RWPE1 (cell line): Measurements from ENCODE around the gene FBXO44.

Experiments
- CTCF ChIA-PET: fragments of 350-600 bp; sonication (Branson Sonifier 250); formaldehyde crosslinking; extraction: SDS; loops from one replicate; lab custom pipeline; 2021; lab: Yijun Ruan, JAX
- POLR2A ChIA-PET: fragments of 400-600 bp; formaldehyde crosslinking; extraction: SDS; loops from one replicate; lab custom pipeline; 2020; ENCODE audit warnings: antibody characterized with exemption; ENCODE audit not compliant: low non-redundant PET; lab: Yijun Ruan, JAX
- DNase-seq: peaks from one replicate; pipeline ENCODE4 v3.0.0; 2012; ENCODE audit warnings: low spot score
- H3K27ac ChIP-seq: fragments of 450-650 bp; 2 replicates; pipeline ENCODE4 v1.5.1; 2017
- TF ChIP-seq, protein P1 (sequence below): fragments of 450-650 bp; conservative IDR thresholded peaks from 2 replicates; pipeline ENCODE4 v1.5.1; 2017; ENCODE audit warnings: low read depth, mild to moderate bottlenecking

FBXO44 gene

GRCh38 chr1:11649237-11649623, 5.4 kb upstream of the FBXO44 start:
- POLR2A ChIA-PET: interaction anchor here (0.6 kb wide), 1 partner anchor 52 kb away, joined by 7 read pairs; no protein-coding TSS in a partner anchor
- TF ChIP-seq, protein P1, sequence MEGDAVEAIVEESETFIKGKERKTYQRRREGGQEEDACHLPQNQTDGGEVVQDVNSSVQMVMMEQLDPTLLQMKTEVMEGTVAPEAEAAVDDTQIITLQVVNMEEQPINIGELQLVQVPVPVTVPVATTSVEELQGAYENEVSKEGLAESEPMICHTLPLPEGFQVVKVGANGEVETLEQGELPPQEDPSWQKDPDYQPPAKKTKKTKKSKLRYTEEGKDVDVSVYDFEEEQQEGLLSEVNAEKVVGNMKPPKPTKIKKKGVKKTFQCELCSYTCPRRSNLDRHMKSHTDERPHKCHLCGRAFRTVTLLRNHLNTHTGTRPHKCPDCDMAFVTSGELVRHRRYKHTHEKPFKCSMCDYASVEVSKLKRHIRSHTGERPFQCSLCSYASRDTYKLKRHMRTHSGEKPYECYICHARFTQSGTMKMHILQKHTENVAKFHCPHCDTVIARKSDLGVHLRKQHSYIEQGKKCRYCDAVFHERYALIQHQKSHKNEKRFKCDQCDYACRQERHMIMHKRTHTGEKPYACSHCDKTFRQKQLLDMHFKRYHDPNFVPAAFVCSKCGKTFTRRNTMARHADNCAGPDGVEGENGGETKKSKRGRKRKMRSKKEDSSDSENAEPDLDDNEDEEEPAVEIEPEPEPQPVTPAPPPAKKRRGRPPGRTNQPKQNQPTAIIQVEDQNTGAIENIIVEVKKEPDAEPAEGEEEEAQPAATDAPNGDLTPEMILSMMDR: no peak
- H3K27ac ChIP-seq: no peak overlapping the region

DNA sequence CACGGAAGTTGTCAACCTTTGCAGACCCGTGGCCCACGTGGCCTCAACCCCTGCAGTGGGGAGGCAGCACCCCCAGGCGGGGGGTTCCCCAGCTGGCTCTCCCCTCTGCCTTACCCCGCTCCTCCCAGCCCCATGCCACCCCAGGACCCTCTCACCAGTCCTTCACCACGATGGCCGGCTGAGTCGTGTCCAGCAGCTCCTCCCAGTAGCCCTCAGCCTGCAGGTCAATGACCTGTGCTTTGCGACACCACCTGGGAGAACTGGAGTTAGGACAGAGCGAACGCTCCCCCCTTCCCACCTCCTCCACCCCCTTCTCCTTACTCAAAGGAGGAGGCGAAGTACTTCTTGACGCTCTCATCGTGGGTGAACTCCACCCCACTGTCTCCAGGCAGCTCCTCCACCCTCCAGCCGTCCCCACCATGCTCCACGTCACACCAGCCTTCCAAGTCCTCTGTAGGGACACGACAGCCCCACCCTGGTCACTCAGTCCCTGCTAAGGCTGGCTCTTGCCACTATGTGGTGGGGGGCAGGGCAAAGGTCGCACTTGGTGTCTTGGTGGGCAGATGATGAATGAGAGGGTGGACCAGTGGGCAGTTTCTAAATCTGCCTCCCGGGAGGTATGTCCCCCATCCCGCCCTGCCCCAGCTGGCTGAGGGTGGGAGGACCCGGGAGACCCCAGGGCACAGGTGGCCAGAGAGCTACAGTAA, 4.9 kb upstream of the FBXO44 start:
- no peak for DNase-seq
- H3K27ac ChIP-seq: no peak overlapping the region
- TF ChIP-seq, protein P1: no peak
- CTCF ChIA-PET: interaction anchor here (0.6 kb wide), 1 partner anchor 9 kb away, joined by 3 read pairs; no protein-coding TSS in a partner anchor
- POLR2A ChIA-PET: no interaction called here

More at GRCh38 chr1:11649237-11649623, 5.4 kb upstream of the FBXO44 start:
- no peak for DNase-seq
- CTCF ChIA-PET: no interaction called here

DNA sequence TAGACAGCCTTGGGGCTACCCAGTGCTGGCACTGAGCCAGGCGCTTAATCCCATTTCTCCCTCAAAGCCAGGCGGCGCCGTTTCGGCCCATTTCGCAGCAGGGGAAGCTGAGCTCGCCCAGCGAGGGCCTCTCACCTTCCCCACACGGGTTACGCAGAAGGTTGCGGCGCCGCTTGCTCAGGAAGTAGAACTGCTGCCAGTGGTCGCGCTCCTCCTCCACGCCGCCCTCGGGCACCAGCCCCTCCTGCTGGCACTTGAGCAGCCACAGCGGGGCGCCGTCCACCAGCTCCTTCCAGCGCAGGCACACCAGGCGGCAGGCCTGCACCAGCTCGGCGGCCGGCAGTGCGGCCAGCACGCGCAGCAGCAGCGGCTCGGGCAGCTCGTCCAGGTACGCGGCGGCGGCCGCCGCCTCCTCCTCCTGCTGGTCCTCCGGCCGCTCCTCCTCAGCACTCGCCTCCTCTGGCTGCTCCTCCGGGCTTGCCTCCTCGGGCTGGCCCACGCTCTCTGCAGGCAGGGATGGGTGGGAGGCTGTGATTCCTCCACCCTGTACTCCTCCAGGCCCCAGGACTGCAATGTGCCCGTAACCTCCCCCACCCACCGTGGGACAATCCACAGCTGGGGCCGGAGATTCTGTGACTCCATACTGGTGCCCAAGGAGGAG, 4.2 kb upstream of the FBXO44 start:
- CTCF ChIA-PET: interaction anchor here (0.6 kb wide), 1 partner anchor 10 kb away, joined by 3 read pairs; no protein-coding TSS in a partner anchor
- POLR2A ChIA-PET: no interaction called here
- no peak for DNase-seq
- TF ChIP-seq, protein P1: no peak
- no peak overlapping the region for H3K27ac ChIP-seq

DNA sequence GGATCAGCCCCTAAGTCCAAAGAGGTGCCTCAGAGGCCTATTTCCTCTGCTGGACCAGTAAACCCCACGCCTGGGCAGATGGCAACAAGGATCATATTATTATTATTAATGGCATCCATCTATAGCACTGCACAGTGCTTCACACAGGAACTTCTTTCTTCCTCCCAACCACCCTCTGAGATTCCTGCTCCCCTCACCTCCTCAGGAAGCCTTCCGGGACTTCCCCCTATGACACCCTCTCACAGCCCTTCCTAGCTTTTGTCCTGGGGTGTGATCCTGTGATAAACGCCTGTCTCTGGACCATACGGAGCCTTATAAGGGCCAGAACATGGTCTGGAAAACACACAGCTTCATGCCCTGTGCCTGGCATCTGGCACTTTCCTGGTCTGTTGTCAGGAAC, 3.7 kb upstream of the FBXO44 start:
- CTCF ChIA-PET: no interaction called here
- POLR2A ChIA-PET: no interaction called here
- H3K27ac ChIP-seq: no peak overlapping the region
- DNase-seq: no peak
- TF ChIP-seq, protein P1: no peak

- TF ChIP-seq, protein P1: no peak
- DNase-seq: no peak
- ChIA-PET CTCF (interaction anchor here (2.0 to 2.5 kb wide), 2 partner anchors 12 to 67 kb away, joined by 9 to 13 read pairs; partner anchors contain the start of gene FBXO6), POLR2A (no interaction called here)
- H3K27ac ChIP-seq: peak overlapping the region; percentile 97
Observed at GRCh38 chr1:11652203-11652780, 2.4 kb upstream of the FBXO44 start.
